MM.1S (cell line): ENCODE measurements around the gene RRN3.
"Not testable (repeated sequence)": the region's sequence is repeated elsewhere in the genome, so short reads cannot be mapped to it uniquely, and the experiment has no call there.

Experiments used
- DNase-seq: peaks from one replicate; pipeline ENCODE4 v3.0.0-alpha.2; 2015
- H2AFZ ChIP-seq: fragments of 300-600 bp; sonication (generic); 2 replicates; pipeline ENCODE4 v1.6.0; 2016; ENCODE audit warnings: antibody characterized with exemption, low read length
- H3F3A ChIP-seq: fragments of 300-600 bp; sonication (generic); 2 replicates; pipeline ENCODE4 v1.6.1; 2016; ENCODE audit warnings: mild to moderate bottlenecking, antibody characterized with exemption, low read length, moderate library complexity, mixed read lengths; ENCODE audit not compliant: insufficient read depth
- H3K27ac ChIP-seq: fragments of 300-600 bp; sonication (generic); 2 replicates; pipeline ENCODE4 v1.5.1; 2016; ENCODE audit warnings: mild to moderate bottlenecking, low read length
- H3K27me3 ChIP-seq: fragments of 300-600 bp; sonication (generic); replicated peaks from 2 replicates; pipeline ENCODE4 v1.6.0; 2016; ENCODE audit warnings: low read length; ENCODE audit not compliant: insufficient read depth
- H3K36me3 ChIP-seq: fragments of 300-600 bp; sonication (generic); replicated peaks from 2 replicates; pipeline ENCODE4 v1.6.1; 2016; ENCODE audit warnings: mild to moderate bottlenecking, low read length, mixed read lengths; ENCODE audit not compliant: insufficient read depth
- H3K4me1 ChIP-seq: fragments of 300-600 bp; sonication (generic); 2 replicates; pipeline ENCODE4 v1.6.1; 2016; ENCODE audit warnings: low read length, mixed read lengths
- H3K4me2 ChIP-seq: fragments of 300-600 bp; sonication (generic); 2 replicates; pipeline ENCODE4 v1.6.0; 2016; ENCODE audit warnings: low read depth, low read length
- H3K4me3 ChIP-seq: fragments of 300-600 bp; sonication (generic); 2 replicates; pipeline ENCODE4 v1.5.1; 2016; ENCODE audit warnings: low read length, mixed read lengths
- H3K79me2 ChIP-seq: fragments of 300-600 bp; sonication (generic); 2 replicates; pipeline ENCODE4 v1.6.1; 2016; ENCODE audit warnings: mixed run types, low read length, mixed read lengths
- H3K9ac ChIP-seq: fragments of 300-600 bp; sonication (generic); 2 replicates; pipeline ENCODE4 v1.6.1; 2016; ENCODE audit warnings: low read length, mixed read lengths
- H3K9me2 ChIP-seq: fragments of 300-600 bp; sonication (generic); replicated peaks from 2 replicates; pipeline ENCODE4 v1.6.1; 2016; ENCODE audit warnings: mild to moderate bottlenecking, low read length, mixed read lengths; ENCODE audit not compliant: insufficient read depth
- H3K9me3 ChIP-seq: fragments of 300-600 bp; sonication (generic); replicated peaks from 2 replicates; pipeline ENCODE4 v1.6.1; 2016; ENCODE audit warnings: mild to moderate bottlenecking, low read length, mixed read lengths; ENCODE audit not compliant: insufficient read depth
- H4K20me1 ChIP-seq: fragments of 300-600 bp; sonication (generic); 2 replicates; pipeline ENCODE4 v1.6.1; 2016; ENCODE audit warnings: mild to moderate bottlenecking, low read length, moderate library complexity, mixed read lengths; ENCODE audit not compliant: insufficient read depth
- CTCF ChIP-seq: fragments of 300-600 bp; sonication (generic); IDR thresholded peaks from 2 replicates; pipeline ENCODE4 v1.5.1; 2016; ENCODE audit warnings: antibody characterized with exemption, low read length, mixed read lengths

Gene RRN3

GRCh38 chr16:15071916-15072769 is 21.9 kb downstream of the RRN3 start:
- not testable (repeated sequence) for H3K4me2 ChIP-seq, H2AFZ ChIP-seq, H3K4me1 ChIP-seq, H3F3A ChIP-seq, H4K20me1 ChIP-seq, H3K9ac ChIP-seq, H3K9me3 ChIP-seq, H3K79me2 ChIP-seq, H3K4me3 ChIP-seq, H3K9me2 ChIP-seq, H3K27me3 ChIP-seq, DNase-seq, H3K27ac ChIP-seq
- H3K36me3 ChIP-seq = peaks cover 11% of the 10 kb centered on the region; the same call in 1 of the 2 replicates
- peak; percentile 39; the same call in 1 of the 2 replicates for TF ChIP-seq CTCF

- not testable (repeated sequence) for H2AFZ ChIP-seq, H3K27ac ChIP-seq, H3K9ac ChIP-seq, DNase-seq, H3K9me2 ChIP-seq, H3K4me3 ChIP-seq, H3K9me3 ChIP-seq, H4K20me1 ChIP-seq, H3K27me3 ChIP-seq, H3K79me2 ChIP-seq, H3F3A ChIP-seq, H3K4me1 ChIP-seq, H3K4me2 ChIP-seq
- peaks cover 11% of the 10 kb centered on the region; the same call in 1 of the 2 replicates for H3K36me3 ChIP-seq
Measured at GRCh38 chr16:15071013-15071412, 23.1 kb downstream of the RRN3 start.

GRCh38 chr16:15066690-15067089 is 27.4 kb downstream of the RRN3 start:
- not testable (repeated sequence) for DNase-seq

GRCh38 chr16:15065961-15066360 is 28.1 kb downstream of the RRN3 start:
- not testable (repeated sequence) for H3K4me1 ChIP-seq, H2AFZ ChIP-seq, H3K9me2 ChIP-seq, H3K4me2 ChIP-seq, H3F3A ChIP-seq, H3K27me3 ChIP-seq, H3K27ac ChIP-seq, DNase-seq, H4K20me1 ChIP-seq, H3K9me3 ChIP-seq, H3K36me3 ChIP-seq, H3K4me3 ChIP-seq, H3K9ac ChIP-seq, H3K79me2 ChIP-seq

More at GRCh38 chr16:15066690-15067089, 27.4 kb downstream of the RRN3 start:
- not testable (repeated sequence) for H3K27me3 ChIP-seq, H3K27ac ChIP-seq, H3K9me2 ChIP-seq, H3K4me1 ChIP-seq, H3K4me2 ChIP-seq, H3K4me3 ChIP-seq, H3K9me3 ChIP-seq, H3K9ac ChIP-seq, H3K79me2 ChIP-seq, H4K20me1 ChIP-seq, H3F3A ChIP-seq, H3K36me3 ChIP-seq, H2AFZ ChIP-seq

GRCh38 chr16:15062085-15062810 is 31.8 kb downstream of the RRN3 start:
- not testable (repeated sequence) for H3K9me2 ChIP-seq, H3K9me3 ChIP-seq, H3K27me3 ChIP-seq, H3K4me1 ChIP-seq, H3K9ac ChIP-seq, H3K4me2 ChIP-seq, H3K79me2 ChIP-seq, H2AFZ ChIP-seq, DNase-seq, H3F3A ChIP-seq, H3K4me3 ChIP-seq, H4K20me1 ChIP-seq, H3K36me3 ChIP-seq, H3K27ac ChIP-seq
